Endodermal cell (in vitro differentiated cells): ENCODE results near the gene XG. TPM values are rescaled to one million over a fixed set of nuclear protein-coding genes. Genes with fewer than 3 reads are reported as not detected.

ENCODE experiments used
- DNase-seq: peaks from one replicate; pipeline ENCODE4 v3.0.0-alpha.2; 2017
- H3K27ac ChIP-seq: 2 replicates; pipeline ENCODE4 v1.5.1; 2013; ENCODE audit warnings: mild to moderate bottlenecking, low read depth, low read length, moderate library complexity
- H3K27me3 ChIP-seq: 2 replicates; pipeline ENCODE4 v1.6.1; 2013; ENCODE audit warnings: mild to moderate bottlenecking, low read length, moderate library complexity; ENCODE audit not compliant: insufficient read depth, control insufficient read depth, poor library complexity, severe bottlenecking
- H3K36me3 ChIP-seq: 2 replicates; pipeline ENCODE4 v1.7.0; 2013; ENCODE audit warnings: mild to moderate bottlenecking, low read length, moderate library complexity; ENCODE audit not compliant: control insufficient read depth, insufficient read depth
- H3K4me1 ChIP-seq: one replicate; pipeline ENCODE4 v1.7.0; 2013; ENCODE audit warnings: low read length; ENCODE audit not compliant: control insufficient read depth, insufficient read depth
- H3K4me3 ChIP-seq: 2 replicates; pipeline ENCODE4 v1.5.1; 2013; ENCODE audit warnings: mild to moderate bottlenecking, low read length, moderate library complexity
- H3K9ac ChIP-seq: 2 replicates; pipeline ENCODE4 v1.6.1; 2013; ENCODE audit warnings: mild to moderate bottlenecking, low read length, moderate library complexity; ENCODE audit not compliant: poor library complexity, severe bottlenecking; ENCODE audit errors: extremely low read depth
- H3K9me3 ChIP-seq: 2 replicates; pipeline ENCODE4 v1.6.1; 2013; ENCODE audit warnings: mild to moderate bottlenecking, low read length, moderate library complexity; ENCODE audit not compliant: control insufficient read depth
- H3K27ac Mint-ChIP-seq: 2 replicates; pipeline ENCODE4 v1.8.0; 2020; ENCODE audit warnings: mixed read lengths
- H3K27me3 Mint-ChIP-seq: 2 replicates; pipeline ENCODE4 v1.8.0; 2021; ENCODE audit warnings: mild to moderate bottlenecking, mixed read lengths; ENCODE audit not compliant: insufficient read depth
- H3K36me3 Mint-ChIP-seq: 2 replicates; pipeline ENCODE4 v1.8.0; 2020; ENCODE audit warnings: low read depth, mixed read lengths
- H3K4me1 Mint-ChIP-seq: 2 replicates; pipeline ENCODE4 v1.8.0; 2020; ENCODE audit warnings: mixed read lengths
- H3K4me3 Mint-ChIP-seq: 2 replicates; pipeline ENCODE4 v1.8.0; 2020; ENCODE audit warnings: mild to moderate bottlenecking, moderate library complexity, mixed read lengths
- H3K9me3 Mint-ChIP-seq: 2 replicates; pipeline ENCODE4 v1.8.0; 2020; ENCODE audit warnings: mild to moderate bottlenecking, mixed read lengths
- WGBS, 2 experiments: methylation state at CpG; one replicate each; pipeline versions ENCODE4 v1.1.5 to v1.1.7; 2013; ENCODE audit warnings: missing lambda C conversion rate in 2 of 2, mixed read lengths in 1 of 2; ENCODE audit not compliant: insufficient coverage in 1 of 2, insufficient read length in 1 of 2; 5-methylcytosine and 5-hydroxymethylcytosine counted together
- total RNA-seq, 2 donors: library from RNA; stranded (reverse); fragmentation: NEBNext Ultra II Directional in 1 of 2; extraction: Animal tissue kit (Norgen Biotek cat#: 25700) in 1 of 2; gene quantifications; 2 replicates in 1 of 2; 3 replicates in 1 of 2; pipeline ENCODE4 v1.2.1, GENCODE V29; 2021
- TF ChIP-seq, protein P1 (sequence below): fragments of 200-600 bp; sonication (generic); conservative IDR thresholded peaks from 2 replicates; pipeline ENCODE4 v1.5.0; 2021; ENCODE audit warnings: antibody characterized with exemption, mild to moderate bottlenecking

The XG gene
- total RNA-seq, 2 donors from 2014 or later: 1.1 to 1.3 TPM

DNA sequence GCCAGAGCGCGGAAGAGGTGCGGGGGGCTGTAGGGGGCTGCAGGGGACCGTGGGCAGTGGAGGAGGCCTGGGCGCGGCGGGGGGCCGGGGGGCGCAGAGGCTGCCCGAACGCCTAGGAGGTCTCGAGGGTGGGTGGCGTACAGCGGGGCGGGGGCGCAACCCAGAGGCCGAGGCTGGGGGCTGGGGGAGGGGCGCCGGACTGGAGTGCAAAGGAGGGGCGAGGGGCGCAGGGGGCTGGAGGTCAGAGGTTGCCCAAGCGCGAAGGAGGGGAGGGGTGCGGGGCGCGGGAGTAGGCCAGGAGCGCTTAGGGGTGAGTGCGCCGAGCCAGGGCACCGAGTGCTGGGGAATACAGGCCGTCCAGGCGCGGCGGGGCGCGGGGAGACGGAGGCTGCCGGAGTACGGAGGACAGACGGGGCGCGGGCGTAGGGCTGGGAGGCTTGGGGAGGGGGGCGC, 77.1 kb downstream of the XG start:
- Mint-ChIP-seq H3K27ac (no peak overlapping the region), H3K36me3 (peaks cover 27% of the 10 kb centered on the region), H3K27me3 (no peaks in the 10 kb centered on the region), H3K9me3 (no peaks in the 10 kb centered on the region), H3K4me3 (no peak overlapping the region), H3K4me1 (peaks cover 24% of the 10 kb centered on the region)
- Histone ChIP-seq H3K4me3 (no peak overlapping the region), H3K27ac (no peak overlapping the region), H3K9me3 (no peaks in the 10 kb centered on the region), H3K36me3 (peaks cover 9% of the 10 kb centered on the region), H3K27me3 (no peaks in the 10 kb centered on the region), H3K4me1 (no peaks in the 10 kb centered on the region), H3K9ac (no peak overlapping the region)
- WGBS, 2 experiments: 0% methylated on average over 27 of the region's 44 CpGs; no CpG with 5 or more reads in 1 of the 2 experiments
- peak; percentile 88 for DNase-seq
- TF ChIP-seq, protein P1, sequence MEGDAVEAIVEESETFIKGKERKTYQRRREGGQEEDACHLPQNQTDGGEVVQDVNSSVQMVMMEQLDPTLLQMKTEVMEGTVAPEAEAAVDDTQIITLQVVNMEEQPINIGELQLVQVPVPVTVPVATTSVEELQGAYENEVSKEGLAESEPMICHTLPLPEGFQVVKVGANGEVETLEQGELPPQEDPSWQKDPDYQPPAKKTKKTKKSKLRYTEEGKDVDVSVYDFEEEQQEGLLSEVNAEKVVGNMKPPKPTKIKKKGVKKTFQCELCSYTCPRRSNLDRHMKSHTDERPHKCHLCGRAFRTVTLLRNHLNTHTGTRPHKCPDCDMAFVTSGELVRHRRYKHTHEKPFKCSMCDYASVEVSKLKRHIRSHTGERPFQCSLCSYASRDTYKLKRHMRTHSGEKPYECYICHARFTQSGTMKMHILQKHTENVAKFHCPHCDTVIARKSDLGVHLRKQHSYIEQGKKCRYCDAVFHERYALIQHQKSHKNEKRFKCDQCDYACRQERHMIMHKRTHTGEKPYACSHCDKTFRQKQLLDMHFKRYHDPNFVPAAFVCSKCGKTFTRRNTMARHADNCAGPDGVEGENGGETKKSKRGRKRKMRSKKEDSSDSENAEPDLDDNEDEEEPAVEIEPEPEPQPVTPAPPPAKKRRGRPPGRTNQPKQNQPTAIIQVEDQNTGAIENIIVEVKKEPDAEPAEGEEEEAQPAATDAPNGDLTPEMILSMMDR: no peak

DNA sequence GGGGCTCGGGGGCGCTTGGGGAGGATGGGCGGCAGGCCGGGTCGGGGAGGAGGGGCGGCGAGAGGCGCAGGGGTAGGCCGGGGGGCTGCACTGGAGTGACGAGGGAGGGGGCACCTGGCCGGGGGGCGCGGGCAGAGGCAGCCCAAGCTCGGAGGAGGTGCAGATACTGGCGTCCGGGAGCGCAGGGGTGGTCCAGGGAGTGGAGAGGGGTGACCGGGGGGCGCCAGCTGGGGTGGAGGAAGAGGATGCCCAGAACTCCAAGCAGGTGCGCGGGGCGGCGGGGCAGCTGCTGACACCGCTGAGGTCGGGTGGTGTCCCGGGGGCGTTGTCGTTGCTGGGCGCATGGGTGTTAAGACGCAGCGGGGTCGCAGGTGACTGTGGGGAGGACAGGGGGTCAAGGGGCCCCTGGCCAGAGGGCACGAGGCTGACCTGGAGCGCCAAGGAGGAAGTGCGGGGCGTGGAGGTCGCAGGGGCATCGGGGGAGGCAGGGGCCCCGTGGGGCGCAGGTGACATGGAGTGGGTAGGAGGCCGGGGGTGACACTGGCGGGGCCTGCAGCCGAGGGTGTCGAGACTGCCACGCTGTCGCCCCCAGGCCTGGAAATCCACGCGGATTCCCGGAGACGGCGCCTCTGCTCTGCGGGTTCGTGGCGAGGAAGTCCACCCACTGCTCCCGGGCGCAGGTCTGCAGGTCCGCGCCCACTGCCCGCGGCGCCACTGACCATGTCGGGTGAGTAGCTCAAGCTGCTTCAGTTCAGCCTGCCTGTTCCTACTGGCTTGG, 77.8 kb downstream of the XG start:
- Histone ChIP-seq H3K4me1 (no peaks in the 10 kb centered on the region), H3K27me3 (no peaks in the 10 kb centered on the region), H3K27ac (no peak overlapping the region), H3K36me3 (peaks cover 12% of the 10 kb centered on the region), H3K4me3 (peak overlapping the region; percentile 78), H3K9ac (no peak overlapping the region), H3K9me3 (no peaks in the 10 kb centered on the region)
- Mint-ChIP-seq H3K4me1 (peaks cover 21% of the 10 kb centered on the region), H3K27ac (no peak overlapping the region), H3K36me3 (peaks cover 34% of the 10 kb centered on the region), H3K27me3 (no peaks in the 10 kb centered on the region), H3K4me3 (no peak overlapping the region), H3K9me3 (no peaks in the 10 kb centered on the region)
- 18 to 20% methylated on average over 5 to 55 of the region's 62 CpGs for WGBS, 2 experiments
- TF ChIP-seq, protein P1: no peak
- DNase-seq: peak; percentile 59

DNA sequence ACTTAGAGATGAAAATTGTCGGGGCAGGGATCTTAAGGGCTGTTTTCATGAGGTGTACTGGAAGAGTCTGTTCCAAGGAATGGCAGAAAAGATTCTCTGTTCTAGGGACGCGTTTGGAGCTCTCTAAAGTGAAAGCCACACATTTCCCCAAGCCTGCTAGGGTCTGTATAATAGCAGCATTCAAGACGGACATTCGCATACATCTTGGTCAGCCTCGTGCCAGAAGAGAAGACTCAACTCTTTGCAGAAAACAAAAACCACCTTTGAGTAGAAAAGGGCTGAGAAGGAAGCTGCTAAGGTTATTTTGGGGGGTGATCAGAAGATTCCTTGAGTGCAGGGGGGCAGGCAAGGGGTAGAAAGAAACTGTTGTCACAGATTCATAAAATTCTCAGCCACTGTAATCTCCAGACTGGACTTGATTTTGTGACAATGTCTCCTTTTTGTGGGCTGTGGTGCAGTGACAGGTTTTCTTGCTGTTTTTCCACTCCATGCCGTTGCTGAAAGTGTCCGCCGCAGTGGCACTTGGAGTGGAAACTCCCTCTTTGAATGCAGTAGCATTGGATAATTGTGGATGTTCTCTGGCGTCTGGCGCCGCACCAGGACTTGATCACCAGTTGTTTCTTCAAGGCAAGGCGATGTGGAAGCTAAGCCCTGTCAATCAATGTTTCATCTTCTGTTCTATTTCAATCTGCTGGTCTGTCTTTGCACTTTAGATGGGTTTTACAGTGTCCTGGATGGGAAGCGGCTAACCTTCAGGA, 79.8 kb downstream of the XG start:
- no peak overlapping the region for H3K27ac ChIP-seq
- peaks cover 54% of the 10 kb centered on the region for H3K36me3 Mint-ChIP-seq
- no peaks in the 10 kb centered on the region for H3K4me1 ChIP-seq
- TF ChIP-seq, protein P1: no peak
- H3K27me3 ChIP-seq: no peaks in the 10 kb centered on the region
- H3K27ac Mint-ChIP-seq: peak overlapping the region; percentile 2
- H3K9me3 ChIP-seq: peaks cover 2% of the 10 kb centered on the region
- no peaks in the 10 kb centered on the region for H3K27me3 Mint-ChIP-seq
- peaks cover 22% of the 10 kb centered on the region for H3K36me3 ChIP-seq
- 92 to 94% methylated on average over 5 to 14 of the region's 14 CpGs for WGBS, 2 experiments
- DNase-seq: peak; percentile 30
- no peak overlapping the region for H3K9ac ChIP-seq
- H3K4me3 Mint-ChIP-seq: peak overlapping the region; percentile 11
- peaks cover 21% of the 10 kb centered on the region for H3K4me1 Mint-ChIP-seq
- H3K4me3 ChIP-seq: peak overlapping the region; percentile 53
- peaks cover 9% of the 10 kb centered on the region for H3K9me3 Mint-ChIP-seq
